ENCODE measurements around the gene RAP2B.
A peak's percentile ranks its signal among the peaks of the same experiment; 100 is the strongest.

DNA sequence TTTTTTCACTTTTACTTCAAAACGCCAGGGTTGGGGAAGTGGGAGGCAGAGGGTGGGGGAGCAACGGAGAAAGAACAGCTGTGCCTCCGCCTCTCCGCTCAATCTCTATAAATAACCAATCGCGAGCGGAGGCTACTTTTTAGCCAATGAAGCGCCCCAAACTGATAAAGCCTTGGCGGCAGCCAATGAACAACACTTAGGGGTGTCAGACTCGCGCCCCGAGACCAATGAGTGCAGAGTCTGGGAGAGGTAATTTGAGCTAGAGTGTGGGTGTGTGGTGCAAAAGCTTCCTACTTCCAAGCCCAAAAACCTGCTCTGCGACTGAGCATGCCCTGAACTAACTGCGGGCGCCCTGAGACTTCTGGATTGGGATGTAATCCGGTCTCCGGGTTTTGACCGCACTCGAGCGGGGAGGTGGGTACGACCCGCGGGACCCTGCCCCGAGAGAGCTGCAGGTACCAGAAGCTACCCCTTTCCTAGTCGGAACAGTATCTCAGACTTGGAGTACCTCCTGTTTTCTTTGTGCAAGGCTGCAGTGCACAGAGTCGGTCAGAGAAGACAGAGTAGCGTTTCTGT is 800 bp upstream of the RAP2B start:
- TF ChIP-seq ATF1 (CRISPR knock-in tag; IDR thresholded peaks at IDR 0.05) (no peak), POLR2A (IDR thresholded peaks at IDR 0.05; ENCODE audit: insufficient read depth in 1 of 2, low read depth in 2 of 2, low read length in 2 of 2) (peak in 1 of 2 experiments; percentile 34; a peak in 1 of 4 replicates), FOXP1 (IDR thresholded peaks at IDR 0.05) (no peak), FOXP1 (CRISPR knock-in tag; IDR thresholded peaks at IDR 0.05) (no peak), ZNF768 (CRISPR knock-in tag; IDR thresholded peaks at IDR 0.05) (no peak), FOXM1 (CRISPR knock-in tag; IDR thresholded peaks at IDR 0.05) (no peak)
